COLO829 (cell line): ENCODE data around the gene TOR1B.

Experiments used
- DNase-seq: peaks from one replicate; pipeline ENCODE4 v3.0.0; 2012; ENCODE audit warnings: low spot score

The TOR1B gene

GRCh38 chr9:129814432-129815223 lies 11.6 kb downstream of the TOR1B start:
- no peak for DNase-seq

- no peak for DNase-seq
Observed at GRCh38 chr9:129815278-129815677, 12.3 kb downstream of the TOR1B start.

GRCh38 chr9:129816501-129817435 lies 13.8 kb downstream of the TOR1B start:
- no peak for DNase-seq

- DNase-seq = no peak
Observed at GRCh38 chr9:129822898-129823541, 20.0 kb downstream of the TOR1B start.

- DNase-seq = no peak
Observed at GRCh38 chr9:129823542-129823934, 20.6 kb downstream of the TOR1B start.

GRCh38 chr9:129823935-129824601 lies 21.1 kb downstream of the TOR1B start, which contains the start of gene TOR1A:
Gene TOR1A, minus strand, starts transcription at chr9:129824136. Its CDS starts 51 bp downstream, at chr9:129824085.
- peak; percentile 92 for DNase-seq

- DNase-seq = no peak
Observed at GRCh38 chr9:129826344-129826743, 23.4 kb downstream of the TOR1B start.

GRCh38 chr9:129826759-129827158 lies 23.8 kb downstream of the TOR1B start:
- no peak for DNase-seq

- DNase-seq = no peak
Observed at GRCh38 chr9:129828051-129828450, 25.1 kb downstream of the TOR1B start.

- no peak for DNase-seq
Observed at GRCh38 chr9:129828969-129829368, 26.0 kb downstream of the TOR1B start.

GRCh38 chr9:129832982-129833381 lies 30.0 kb downstream of the TOR1B start:
- no peak for DNase-seq

- DNase-seq = no peak
Observed at GRCh38 chr9:129834489-129835127, 31.6 kb downstream of the TOR1B start.

GRCh38 chr9:129835128-129835859 lies 32.3 kb downstream of the TOR1B start, which contains the start of the genes C9orf78 and USP20:
Gene C9orf78, minus strand, starts transcription at chr9:129835275. Its CDS starts 54 bp downstream, at chr9:129835221.
Gene USP20, plus strand, starts transcription at chr9:129835458. Its CDS starts 17,098 bp downstream, at chr9:129852556.
- peak; percentile 97 for DNase-seq

GRCh38 chr9:129835860-129836223 lies 32.9 kb downstream of the TOR1B start:
- DNase-seq = no peak

- no peak for DNase-seq
Observed at GRCh38 chr9:129836311-129837007, 33.5 kb downstream of the TOR1B start.

- DNase-seq = no peak
Observed at GRCh38 chr9:129838707-129839259, 35.8 kb downstream of the TOR1B start.

GRCh38 chr9:129839324-129840023 lies 36.5 kb downstream of the TOR1B start:
- no peak for DNase-seq

GRCh38 chr9:129840034-129840433 lies 37.0 kb downstream of the TOR1B start:
- DNase-seq = no peak

GRCh38 chr9:129841071-129841470 lies 38.1 kb downstream of the TOR1B start:
- no peak for DNase-seq
